ENCODE results near the gene SSBP4.

The SSBP4 gene

DNA sequence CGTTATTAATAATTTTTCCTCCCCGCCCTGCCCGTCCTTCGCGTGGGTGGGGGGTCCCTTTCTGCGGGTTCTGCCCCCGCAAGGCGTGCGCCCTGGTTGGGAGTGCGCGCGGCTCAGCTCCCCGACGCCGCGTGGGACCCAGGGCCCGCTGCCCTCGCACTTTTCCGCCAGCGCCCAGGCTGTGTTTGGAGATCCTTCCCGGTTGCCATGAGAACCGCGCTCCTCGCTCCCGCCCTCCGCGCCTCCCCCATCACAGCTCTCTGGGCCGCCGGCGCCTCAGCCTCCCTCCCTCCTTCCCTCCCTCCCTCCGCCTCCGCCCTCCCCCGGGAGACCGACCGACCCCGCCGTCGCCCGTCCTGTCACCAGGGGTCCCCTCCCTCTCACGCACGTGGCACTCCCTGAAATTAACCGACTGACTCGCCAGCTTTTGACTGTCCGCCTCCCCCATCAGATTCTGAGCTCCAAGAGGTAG is 2.4 kb upstream of the SSBP4 start:
- H3K4me3 ChIP-seq (ENCODE audit: low read depth, low read length) = peak overlapping the region; percentile 20
- H3K36me3 ChIP-seq (ENCODE audit: control insufficient read depth in 2 of 2, insufficient read depth in 1 of 2, low read length in 2 of 2) = no peaks in the 10 kb centered on the region
- ChIA-PET CTCF (interaction anchor here (0.5 to 4.5 kb wide), 8 partner anchors 29 to 215 kb away, joined by 3 to 32 read pairs (median 5); partner anchors contain the start of gene GDF15), POLR2A (interaction anchor here (1.0 to 4.2 kb wide), 7 partner anchors 9 to 224 kb away, joined by 3 to 75 read pairs (median 4); partner anchors contain the start of genes JUND and MPV17L2)
- peaks cover 9% of the 10 kb centered on the region; the same call in 1 of the 2 replicates for H3K4me1 ChIP-seq (ENCODE audit: control insufficient read depth, insufficient read depth, low read length)
- peak overlapping the region; percentile 64; the same call in 1 of the 2 replicates for H3K27ac ChIP-seq (ENCODE audit: extremely low read depth, low read depth, low read length)
- no peaks in the 10 kb centered on the region for H3K9me3 ChIP-seq (ENCODE audit: control insufficient read depth, insufficient read depth, low read depth, low read length)
- TF ChIP-seq ZBTB8A (tag by site-specific recombination; IDR thresholded peaks at IDR 0.05) (peak; percentile 75), YY2 (tag by site-specific recombination; IDR thresholded peaks at IDR 0.05) (0 out of 2 replicates have a peak, but pooled peaks have one; percentile 9), ZNF423 (tag by site-specific recombination; IDR thresholded peaks at IDR 0.05) (peak; percentile 11; the same call in 1 of the 2 replicates), KLF16 (tag by site-specific recombination; IDR thresholded peaks at IDR 0.05) (peak; percentile 31; the same call in 1 of the 2 replicates), MEIS1 (CRISPR knock-in tag; IDR thresholded peaks at IDR 0.05; ENCODE audit: borderline replicate concordance) (no peak), WT1 (tag by site-specific recombination; IDR thresholded peaks at IDR 0.05) (peak; percentile 86), KLF8 (tag by site-specific recombination; IDR thresholded peaks at IDR 0.05) (peak; percentile 60; the same call in 1 of the 2 replicates), ZFP69B (tag by site-specific recombination; IDR thresholded peaks at IDR 0.05) (peak; percentile 11; the same call in 1 of the 2 replicates), ZNF341 (tag by site-specific recombination; IDR thresholded peaks at IDR 0.05; ENCODE audit: low read depth) (peak; percentile 76), ZNF501 (tag by site-specific recombination; IDR thresholded peaks at IDR 0.05) (peak; percentile 77; the same call in 1 of the 2 replicates), YY1 (tag by site-specific recombination; IDR thresholded peaks at IDR 0.05) (no peak), HOXA7 (CRISPR knock-in tag; IDR thresholded peaks at IDR 0.05; ENCODE audit: borderline replicate concordance) (no peak), GLIS2 (tag by site-specific recombination; IDR thresholded peaks at IDR 0.05) (peak; percentile 55; the same call in 1 of the 2 replicates), ZNF843 (tag by site-specific recombination; IDR thresholded peaks at IDR 0.05) (no peak), ZBTB17 (tag by site-specific recombination; IDR thresholded peaks at IDR 0.05) (peak; percentile 74; the same call in 1 of the 2 replicates), REPIN1 (tag by site-specific recombination; IDR thresholded peaks at IDR 0.05; ENCODE audit: low read depth) (0 out of 2 replicates have a peak, but pooled peaks have one; percentile 14), SP2 (tag by site-specific recombination; IDR thresholded peaks at IDR 0.05) (peak; percentile 79), SP7 (tag by site-specific recombination; IDR thresholded peaks at IDR 0.05) (peak; percentile 6; the same call in 1 of the 2 replicates), ZNF394 (tag by site-specific recombination; IDR thresholded peaks at IDR 0.05; ENCODE audit: borderline replicate concordance) (0 out of 2 replicates have a peak, but pooled peaks have one; percentile 9), ZFP41 (tag by site-specific recombination; IDR thresholded peaks at IDR 0.05; ENCODE audit: borderline replicate concordance) (no peak), SP3 (tag by site-specific recombination; IDR thresholded peaks at IDR 0.05) (peak; percentile 55), ZNF585B (tag by site-specific recombination; IDR thresholded peaks at IDR 0.05) (no peak), ZFHX2 (tag by site-specific recombination; conservative IDR thresholded peaks at IDR 0.05) (peak; percentile 99)
- TF ChIP-seq, protein P1, sequence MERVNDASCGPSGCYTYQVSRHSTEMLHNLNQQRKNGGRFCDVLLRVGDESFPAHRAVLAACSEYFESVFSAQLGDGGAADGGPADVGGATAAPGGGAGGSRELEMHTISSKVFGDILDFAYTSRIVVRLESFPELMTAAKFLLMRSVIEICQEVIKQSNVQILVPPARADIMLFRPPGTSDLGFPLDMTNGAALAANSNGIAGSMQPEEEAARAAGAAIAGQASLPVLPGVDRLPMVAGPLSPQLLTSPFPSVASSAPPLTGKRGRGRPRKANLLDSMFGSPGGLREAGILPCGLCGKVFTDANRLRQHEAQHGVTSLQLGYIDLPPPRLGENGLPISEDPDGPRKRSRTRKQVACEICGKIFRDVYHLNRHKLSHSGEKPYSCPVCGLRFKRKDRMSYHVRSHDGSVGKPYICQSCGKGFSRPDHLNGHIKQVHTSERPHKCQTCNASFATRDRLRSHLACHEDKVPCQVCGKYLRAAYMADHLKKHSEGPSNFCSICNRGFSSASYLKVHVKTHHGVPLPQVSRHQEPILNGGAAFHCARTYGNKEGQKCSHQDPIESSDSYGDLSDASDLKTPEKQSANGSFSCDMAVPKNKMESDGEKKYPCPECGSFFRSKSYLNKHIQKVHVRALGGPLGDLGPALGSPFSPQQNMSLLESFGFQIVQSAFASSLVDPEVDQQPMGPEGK (tag by site-specific recombination; IDR thresholded peaks at IDR 0.05) = peak; percentile 73; the same call in 1 of the 2 replicates
- TF ChIP-seq, protein P2, sequence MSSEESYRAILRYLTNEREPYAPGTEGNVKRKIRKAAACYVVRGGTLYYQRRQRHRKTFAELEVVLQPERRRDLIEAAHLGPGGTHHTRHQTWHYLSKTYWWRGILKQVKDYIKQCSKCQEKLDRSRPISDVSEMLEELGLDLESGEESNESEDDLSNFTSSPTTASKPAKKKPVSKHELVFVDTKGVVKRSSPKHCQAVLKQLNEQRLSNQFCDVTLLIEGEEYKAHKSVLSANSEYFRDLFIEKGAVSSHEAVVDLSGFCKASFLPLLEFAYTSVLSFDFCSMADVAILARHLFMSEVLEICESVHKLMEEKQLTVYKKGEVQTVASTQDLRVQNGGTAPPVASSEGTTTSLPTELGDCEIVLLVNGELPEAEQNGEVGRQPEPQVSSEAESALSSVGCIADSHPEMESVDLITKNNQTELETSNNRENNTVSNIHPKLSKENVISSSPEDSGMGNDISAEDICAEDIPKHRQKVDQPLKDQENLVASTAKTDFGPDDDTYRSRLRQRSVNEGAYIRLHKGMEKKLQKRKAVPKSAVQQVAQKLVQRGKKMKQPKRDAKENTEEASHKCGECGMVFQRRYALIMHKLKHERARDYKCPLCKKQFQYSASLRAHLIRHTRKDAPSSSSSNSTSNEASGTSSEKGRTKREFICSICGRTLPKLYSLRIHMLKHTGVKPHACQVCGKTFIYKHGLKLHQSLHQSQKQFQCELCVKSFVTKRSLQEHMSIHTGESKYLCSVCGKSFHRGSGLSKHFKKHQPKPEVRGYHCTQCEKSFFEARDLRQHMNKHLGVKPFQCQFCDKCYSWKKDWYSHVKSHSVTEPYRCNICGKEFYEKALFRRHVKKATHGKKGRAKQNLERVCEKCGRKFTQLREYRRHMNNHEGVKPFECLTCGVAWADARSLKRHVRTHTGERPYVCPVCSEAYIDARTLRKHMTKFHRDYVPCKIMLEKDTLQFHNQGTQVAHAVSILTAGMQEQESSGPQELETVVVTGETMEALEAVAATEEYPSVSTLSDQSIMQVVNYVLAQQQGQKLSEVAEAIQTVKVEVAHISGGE (tag by site-specific recombination; conservative IDR thresholded peaks at IDR 0.05; ENCODE audit: low read depth) = no peak; the same call in 1 of the 2 replicates
- TF ChIP-seq, protein P3, sequence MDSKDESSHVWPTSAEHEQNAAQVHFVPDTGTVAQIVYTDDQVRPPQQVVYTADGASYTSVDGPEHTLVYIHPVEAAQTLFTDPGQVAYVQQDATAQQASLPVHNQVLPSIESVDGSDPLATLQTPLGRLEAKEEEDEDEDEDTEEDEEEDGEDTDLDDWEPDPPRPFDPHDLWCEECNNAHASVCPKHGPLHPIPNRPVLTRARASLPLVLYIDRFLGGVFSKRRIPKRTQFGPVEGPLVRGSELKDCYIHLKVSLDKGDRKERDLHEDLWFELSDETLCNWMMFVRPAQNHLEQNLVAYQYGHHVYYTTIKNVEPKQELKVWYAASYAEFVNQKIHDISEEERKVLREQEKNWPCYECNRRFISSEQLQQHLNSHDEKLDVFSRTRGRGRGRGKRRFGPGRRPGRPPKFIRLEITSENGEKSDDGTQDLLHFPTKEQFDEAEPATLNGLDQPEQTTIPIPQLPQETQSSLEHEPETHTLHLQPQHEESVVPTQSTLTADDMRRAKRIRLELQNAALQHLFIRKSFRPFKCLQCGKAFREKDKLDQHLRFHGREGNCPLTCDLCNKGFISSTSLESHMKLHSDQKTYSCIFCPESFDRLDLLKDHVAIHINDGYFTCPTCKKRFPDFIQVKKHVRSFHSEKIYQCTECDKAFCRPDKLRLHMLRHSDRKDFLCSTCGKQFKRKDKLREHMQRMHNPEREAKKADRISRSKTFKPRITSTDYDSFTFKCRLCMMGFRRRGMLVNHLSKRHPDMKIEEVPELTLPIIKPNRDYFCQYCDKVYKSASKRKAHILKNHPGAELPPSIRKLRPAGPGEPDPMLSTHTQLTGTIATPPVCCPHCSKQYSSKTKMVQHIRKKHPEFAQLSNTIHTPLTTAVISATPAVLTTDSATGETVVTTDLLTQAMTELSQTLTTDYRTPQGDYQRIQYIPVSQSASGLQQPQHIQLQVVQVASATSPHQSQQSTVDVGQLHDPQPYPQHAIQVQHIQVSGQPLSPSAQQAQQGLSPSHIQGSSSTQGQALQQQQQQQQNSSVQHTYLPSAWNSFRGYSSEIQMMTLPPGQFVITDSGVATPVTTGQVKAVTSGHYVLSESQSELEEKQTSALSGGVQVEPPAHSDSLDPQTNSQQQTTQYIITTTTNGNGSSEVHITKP (tag by site-specific recombination; IDR thresholded peaks at IDR 0.05) = no peak
- TF ChIP-seq, protein P4, sequence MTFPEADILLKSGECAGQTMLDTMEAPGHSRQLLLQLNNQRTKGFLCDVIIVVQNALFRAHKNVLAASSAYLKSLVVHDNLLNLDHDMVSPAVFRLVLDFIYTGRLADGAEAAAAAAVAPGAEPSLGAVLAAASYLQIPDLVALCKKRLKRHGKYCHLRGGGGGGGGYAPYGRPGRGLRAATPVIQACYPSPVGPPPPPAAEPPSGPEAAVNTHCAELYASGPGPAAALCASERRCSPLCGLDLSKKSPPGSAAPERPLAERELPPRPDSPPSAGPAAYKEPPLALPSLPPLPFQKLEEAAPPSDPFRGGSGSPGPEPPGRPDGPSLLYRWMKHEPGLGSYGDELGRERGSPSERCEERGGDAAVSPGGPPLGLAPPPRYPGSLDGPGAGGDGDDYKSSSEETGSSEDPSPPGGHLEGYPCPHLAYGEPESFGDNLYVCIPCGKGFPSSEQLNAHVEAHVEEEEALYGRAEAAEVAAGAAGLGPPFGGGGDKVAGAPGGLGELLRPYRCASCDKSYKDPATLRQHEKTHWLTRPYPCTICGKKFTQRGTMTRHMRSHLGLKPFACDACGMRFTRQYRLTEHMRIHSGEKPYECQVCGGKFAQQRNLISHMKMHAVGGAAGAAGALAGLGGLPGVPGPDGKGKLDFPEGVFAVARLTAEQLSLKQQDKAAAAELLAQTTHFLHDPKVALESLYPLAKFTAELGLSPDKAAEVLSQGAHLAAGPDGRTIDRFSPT (tag by site-specific recombination; IDR thresholded peaks at IDR 0.05) = peak; percentile 13; the same call in 1 of the 2 replicates
